Caco-2 (cell line): Measurements from ENCODE around the gene FADS6. TPM values are rescaled to one million over a fixed set of nuclear protein-coding genes. Genes with fewer than 3 reads are reported as not detected.

Source experiments
- BruUV-seq: library from RNA; stranded (reverse); fragments of 400-500 nt; replicated peaks from 2 replicates; lab custom pipeline; 2021; lab: Mats Ljungman, UMichigan
- CTCF ChIA-PET: fragments of 300-600 bp; sonication (Branson Sonifier 250); formaldehyde crosslinking; loops from one replicate; lab custom pipeline; 2022; ENCODE audit warnings: antibody characterized with exemption; lab: Charles Lee
- POLR2A ChIA-PET: fragments of 300-600 bp; sonication (Branson Sonifier 250); formaldehyde crosslinking; loops from one replicate; lab custom pipeline; 2022; ENCODE audit warnings: antibody characterized with exemption; lab: Charles Lee
- DNase-seq, 2 experiments: peaks; one replicate each; pipeline versions ENCODE4 v3.0.0 to v3.0.0-alpha.2; 2020 to 2022
- H3K27me3 ChIP-seq: replicated peaks from 2 replicates; pipeline ENCODE4 v1.6.0; 2011; ENCODE audit warnings: low read length; ENCODE audit not compliant: control insufficient read depth, insufficient read depth
- H3K36me3 ChIP-seq: 2 replicates; pipeline ENCODE4 v1.5.1; 2011; ENCODE audit warnings: low read length; ENCODE audit not compliant: control insufficient read depth, insufficient read depth
- H3K4me1 ChIP-seq: fragments of 250-450 bp; sonication (Bioruptor Pico); 2 replicates; pipeline ENCODE4 v1.5.1; 2020; ENCODE audit warnings: mild to moderate bottlenecking
- H3K4me3 ChIP-seq: 2 replicates; pipeline ENCODE4 v1.5.1; 2011; ENCODE audit warnings: low read depth, mild to moderate bottlenecking, control low read depth, low read length
- H3K9me3 ChIP-seq: fragments of 250-450 bp; sonication (Bioruptor Pico); 2 replicates; pipeline ENCODE4 v1.5.1; 2020; ENCODE audit warnings: mild to moderate bottlenecking, moderate library complexity
- H3K27ac Mint-ChIP-seq: one replicate; pipeline ENCODE4 v1.8.0; 2022; ENCODE audit warnings: mixed read lengths; ENCODE audit not compliant: unreplicated experiment
- H3K27me3 Mint-ChIP-seq: one replicate; pipeline ENCODE4 v1.8.0; 2022; ENCODE audit warnings: mixed read lengths; ENCODE audit not compliant: insufficient read depth, unreplicated experiment
- H3K36me3 Mint-ChIP-seq: one replicate; pipeline ENCODE4 v1.8.0; 2022; ENCODE audit warnings: mild to moderate bottlenecking, mixed read lengths; ENCODE audit not compliant: insufficient read depth, unreplicated experiment
- H3K4me1 Mint-ChIP-seq: one replicate; pipeline ENCODE4 v1.8.0; 2022; ENCODE audit warnings: low read depth, mixed read lengths; ENCODE audit not compliant: unreplicated experiment
- H3K4me3 Mint-ChIP-seq: one replicate; pipeline ENCODE4 v1.8.0; 2022; ENCODE audit warnings: mild to moderate bottlenecking, moderate library complexity, mixed read lengths; ENCODE audit not compliant: unreplicated experiment
- H3K9me3 Mint-ChIP-seq: one replicate; pipeline ENCODE4 v1.8.0; 2022; ENCODE audit warnings: mixed read lengths; ENCODE audit not compliant: unreplicated experiment
- CTCF ChIP-seq, 2 experiments: fragments of 200-600 bp in 1 of 2; IDR thresholded peaks; 1 replicate in 1 of 2; 2 replicates in 1 of 2; pipeline versions ENCODE4 v1.5.1 to v1.8.0; 2011 to 2022; ENCODE audit warnings: antibody characterized with exemption in 1 of 2, control low read depth in 1 of 2, inconsistent platforms in 1 of 2, low read depth in 1 of 2, low read length in 1 of 2, mild to moderate bottlenecking in 1 of 2, moderate library complexity in 1 of 2; ENCODE audit not compliant: insufficient read depth in 1 of 2, severe bottlenecking in 1 of 2, unreplicated experiment in 1 of 2
- intact Hi-C: fragments of 100-400 bp; cut with micrococcal nuclease; formaldehyde crosslinking; loops from one replicate; pipeline ENCODE4 v1.10.0; 2022; ENCODE audit not compliant: unreplicated experiment
- total RNA-seq: library from RNA; stranded (reverse); gene quantifications from 2 replicates; pipeline ENCODE4 v1.2.3, GENCODE V29; 2022

FADS6 gene
- total RNA-seq, 1 experiment from 2014 or later: 2.6 TPM

DNA sequence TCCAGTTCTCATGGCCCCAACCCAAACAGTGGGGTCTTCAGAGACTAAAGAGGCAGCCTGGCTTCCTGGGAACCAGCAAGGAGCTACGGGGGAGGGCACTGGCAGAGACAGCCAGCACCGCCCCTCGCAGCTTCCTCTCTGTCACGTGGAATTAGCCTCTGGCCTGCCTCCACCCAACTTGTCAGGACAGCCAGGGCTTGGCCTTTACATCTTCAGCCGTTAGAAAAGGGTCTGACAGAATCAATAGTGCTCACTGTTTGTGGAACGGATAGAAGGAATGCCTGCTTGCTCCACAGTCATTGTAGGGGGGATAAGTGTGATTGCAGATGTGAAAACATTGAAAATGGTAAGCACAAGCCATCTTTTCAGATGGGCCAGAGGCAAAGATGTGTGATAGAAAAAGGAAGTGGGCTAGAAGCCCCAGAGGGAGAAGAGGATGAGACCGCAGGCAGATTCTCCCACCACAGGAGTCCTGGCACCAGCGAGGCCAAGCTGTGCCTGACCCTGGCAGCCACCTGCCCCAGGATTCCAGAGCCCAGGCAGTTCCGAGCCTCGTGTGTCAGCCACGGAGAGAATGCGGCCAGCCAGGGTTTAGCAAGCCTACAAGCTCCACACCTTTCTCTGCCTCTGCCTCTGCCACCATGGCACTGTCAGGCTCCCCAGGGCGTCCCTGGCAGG lies 52.3 kb downstream of the FADS6 start:
- Mint-ChIP-seq H3K36me3 (peaks cover 35% of the 10 kb centered on the region), H3K4me1 (no peaks in the 10 kb centered on the region), H3K27me3 (no peaks in the 10 kb centered on the region), H3K27ac (no peak overlapping the region), H3K9me3 (no peaks in the 10 kb centered on the region), H3K4me3 (peak overlapping the region; percentile 16)
- DNase-seq: no peak
- intact Hi-C loops: no loop called here
- ChIA-PET CTCF (interaction anchor here (0.9 to 2.2 kb wide), 3 partner anchors 11 to 184 kb away, joined by 3 to 7 read pairs (median 5); partner anchors contain the start of gene RAB37), POLR2A (interaction anchor here (0.5 kb wide), 1 partner anchor 90 kb away, joined by 13 read pairs; no protein-coding TSS in a partner anchor)
- no peaks in the 10 kb centered on the region for H3K4me1 ChIP-seq
- no peaks in the 10 kb centered on the region for H3K36me3 ChIP-seq
- no peak for TF ChIP-seq CTCF (IDR thresholded peaks at IDR 0.05; ENCODE audit: insufficient read depth in 1 of 2, low read depth in 1 of 2, low read length in 1 of 2, severe bottlenecking in 1 of 2, unreplicated experiment in 1 of 2)
- H3K27me3 ChIP-seq: no peaks in the 10 kb centered on the region
- no peak overlapping the region for H3K4me3 ChIP-seq
- BruUV-seq: no TSS peak
- H3K9me3 ChIP-seq: no peaks in the 10 kb centered on the region

GRCh38 chr17:74839990-74840852 lies 53.2 kb downstream of the FADS6 start:
- POLR2A ChIA-PET: interaction anchor here (0.5 kb wide), 1 partner anchor 89 kb away, joined by 13 read pairs; no protein-coding TSS in a partner anchor
- Histone ChIP-seq H3K4me3 (no peak overlapping the region), H3K27me3 (no peaks in the 10 kb centered on the region), H3K4me1 (no peaks in the 10 kb centered on the region), H3K36me3 (no peaks in the 10 kb centered on the region), H3K9me3 (no peaks in the 10 kb centered on the region)
- intact Hi-C loops: no loop called here
- Mint-ChIP-seq H3K36me3 (peaks cover 35% of the 10 kb centered on the region), H3K27me3 (no peaks in the 10 kb centered on the region), H3K4me3 (no peak overlapping the region), H3K9me3 (no peaks in the 10 kb centered on the region), H3K27ac (no peak overlapping the region), H3K4me1 (no peaks in the 10 kb centered on the region)
- TF ChIP-seq CTCF (IDR thresholded peaks at IDR 0.05; ENCODE audit: insufficient read depth in 1 of 2, low read depth in 1 of 2, low read length in 1 of 2, severe bottlenecking in 1 of 2, unreplicated experiment in 1 of 2): no peak
- no TSS peak for BruUV-seq
- CTCF ChIA-PET: interaction anchor here (0.6 to 2.2 kb wide), 3 partner anchors 12 to 103 kb away, joined by 3 to 7 read pairs (median 3); partner anchors contain the start of gene RAB37
- no peak for DNase-seq

GRCh38 chr17:74838274-74838673 lies 55.2 kb downstream of the FADS6 start:
- Mint-ChIP-seq H3K36me3 (peaks cover 24% of the 10 kb centered on the region), H3K27ac (no peak overlapping the region), H3K27me3 (no peaks in the 10 kb centered on the region), H3K9me3 (no peaks in the 10 kb centered on the region), H3K4me3 (no peak overlapping the region), H3K4me1 (no peaks in the 10 kb centered on the region)
- no peak for TF ChIP-seq CTCF (IDR thresholded peaks at IDR 0.05; ENCODE audit: insufficient read depth in 1 of 2, low read depth in 1 of 2, low read length in 1 of 2, severe bottlenecking in 1 of 2, unreplicated experiment in 1 of 2)
- BruUV-seq: no TSS peak
- H3K36me3 ChIP-seq: no peaks in the 10 kb centered on the region
- H3K27me3 ChIP-seq: no peaks in the 10 kb centered on the region
- H3K9me3 ChIP-seq: no peaks in the 10 kb centered on the region
- no peak overlapping the region for H3K4me3 ChIP-seq
- DNase-seq: no peak
- CTCF ChIA-PET: no interaction called here
- POLR2A ChIA-PET: no interaction called here
- intact Hi-C loops: no loop called here
- H3K4me1 ChIP-seq: no peaks in the 10 kb centered on the region
